ENCODE results near the gene EP400. TPM values are rescaled to one million over a fixed set of nuclear protein-coding genes. Genes with fewer than 3 reads are reported as not detected.
"Not testable (repeated sequence)": the region's sequence is repeated elsewhere in the genome, so short reads cannot be mapped to it uniquely, and the experiment has no call there.

EP400 gene
- total RNA-seq, 1 donor from 2014 or later, result 9.7 TPM

DNA sequence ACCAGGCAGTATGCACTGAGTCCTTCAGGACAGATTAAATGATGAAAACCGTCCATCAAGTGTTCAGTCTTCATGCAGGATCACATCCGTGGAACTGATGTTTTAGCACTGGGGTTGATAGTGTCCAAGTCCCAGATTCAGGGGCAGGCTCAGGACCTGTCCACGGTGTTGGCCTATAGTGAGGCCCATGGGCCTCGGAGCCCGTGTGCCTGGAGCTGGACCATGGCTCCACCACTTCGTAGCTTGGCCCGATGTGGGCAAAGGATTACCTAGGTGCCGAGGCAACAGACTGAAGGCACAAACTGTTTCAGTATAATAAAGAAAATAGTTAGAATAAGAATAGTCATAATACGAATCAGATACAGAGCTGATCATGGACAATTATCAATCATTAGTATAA, 152.6 kb downstream of the EP400 start:
- DNase-seq, result no peak

DNA sequence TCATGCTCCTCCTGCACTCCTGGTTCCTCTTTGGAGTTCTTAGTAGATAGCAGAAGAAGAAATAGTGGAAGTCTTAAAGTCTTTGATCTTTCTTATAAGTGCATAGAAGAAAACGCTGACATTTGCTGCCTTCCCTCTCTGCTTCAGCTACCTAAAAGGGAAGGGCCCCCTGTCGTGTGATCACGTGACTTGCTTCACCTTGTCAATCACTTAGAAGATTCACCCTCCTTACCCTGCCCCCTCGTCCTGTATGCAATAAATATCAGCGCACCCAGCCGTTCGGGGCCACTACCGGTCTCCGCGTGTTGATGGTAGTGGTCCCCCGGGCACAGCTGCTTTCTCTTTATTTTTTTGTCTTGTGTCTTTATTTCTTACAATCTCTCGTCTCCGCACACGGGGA, 153.3 kb downstream of the EP400 start:
- not testable (repeated sequence) for DNase-seq

DNA sequence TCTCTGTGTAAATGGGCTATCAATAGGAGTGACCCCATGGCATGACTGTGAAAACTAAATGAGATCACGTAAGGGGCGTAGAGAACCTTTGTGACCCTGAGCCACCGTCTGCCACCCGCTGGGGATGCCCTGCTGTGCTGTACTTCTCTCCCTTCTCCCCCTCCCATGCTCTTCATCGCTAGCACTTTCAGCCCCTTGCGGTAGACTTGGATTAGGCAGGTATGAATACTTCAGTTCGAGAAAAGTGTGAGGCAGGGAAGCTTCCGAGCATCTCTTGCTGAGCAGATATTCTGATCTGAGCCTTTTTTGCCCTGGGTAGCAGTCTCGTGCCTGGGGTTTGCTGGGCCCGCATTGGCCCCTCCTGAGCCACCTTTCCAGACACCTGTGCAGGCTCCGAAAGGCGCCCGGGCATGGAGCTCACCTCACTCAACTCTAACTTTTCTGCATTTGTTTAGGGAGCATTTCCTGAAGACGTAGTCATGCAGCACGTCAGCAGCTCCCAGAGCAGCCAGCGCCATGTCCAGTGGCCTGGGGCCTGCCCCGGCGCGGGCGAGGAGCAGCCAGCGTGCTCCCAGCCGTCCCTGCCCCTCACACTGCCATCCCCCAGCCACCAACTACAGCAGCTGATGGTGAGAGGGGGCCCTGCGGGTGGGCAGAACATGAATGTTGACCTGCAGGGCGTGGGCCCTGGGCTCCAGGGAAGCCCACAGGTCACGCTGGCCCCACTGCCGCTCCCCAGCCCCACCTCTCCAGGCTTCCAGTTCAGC, 154.0 kb downstream of the EP400 start:
- DNase-seq, result no peak

DNA sequence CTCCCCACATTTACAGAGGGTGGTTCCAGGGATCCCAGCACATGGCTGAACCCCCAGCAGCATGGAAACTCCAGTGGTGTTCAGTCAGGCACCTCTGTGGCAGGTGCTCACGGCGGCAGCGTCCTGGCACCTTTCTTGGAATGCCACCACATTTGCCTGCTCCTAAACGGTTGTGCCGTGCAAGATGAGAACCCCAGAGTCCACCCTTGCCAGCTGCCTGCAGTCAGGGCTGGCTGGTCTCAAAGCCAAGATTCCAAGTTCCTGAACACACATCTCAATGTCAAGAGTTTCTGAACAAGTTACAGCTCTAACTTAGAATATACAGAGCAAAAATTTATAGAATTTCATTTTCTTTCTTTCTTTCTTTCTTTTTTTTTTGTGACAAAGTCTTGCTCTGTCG, 155.7 kb downstream of the EP400 start:
- no peak for DNase-seq

DNA sequence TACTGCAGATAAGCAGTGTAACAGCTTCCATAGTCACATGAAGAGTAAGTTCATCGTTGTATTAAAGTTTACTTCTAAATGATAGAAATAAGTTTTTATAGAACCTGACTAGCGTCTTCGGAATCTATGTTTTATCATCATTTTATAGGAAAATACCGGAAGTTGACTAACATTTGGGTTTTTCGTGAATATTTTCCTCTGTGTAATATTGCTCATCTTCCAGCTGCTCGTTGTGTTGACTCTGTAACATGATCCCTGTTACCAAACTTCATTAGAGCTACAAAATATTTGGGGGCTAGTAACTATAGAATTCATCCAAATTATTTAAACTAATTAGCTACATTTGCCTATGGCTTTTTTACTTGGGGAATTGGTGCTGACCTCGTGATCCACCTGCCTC, 157.2 kb downstream of the EP400 start:
- no peak for DNase-seq

DNA sequence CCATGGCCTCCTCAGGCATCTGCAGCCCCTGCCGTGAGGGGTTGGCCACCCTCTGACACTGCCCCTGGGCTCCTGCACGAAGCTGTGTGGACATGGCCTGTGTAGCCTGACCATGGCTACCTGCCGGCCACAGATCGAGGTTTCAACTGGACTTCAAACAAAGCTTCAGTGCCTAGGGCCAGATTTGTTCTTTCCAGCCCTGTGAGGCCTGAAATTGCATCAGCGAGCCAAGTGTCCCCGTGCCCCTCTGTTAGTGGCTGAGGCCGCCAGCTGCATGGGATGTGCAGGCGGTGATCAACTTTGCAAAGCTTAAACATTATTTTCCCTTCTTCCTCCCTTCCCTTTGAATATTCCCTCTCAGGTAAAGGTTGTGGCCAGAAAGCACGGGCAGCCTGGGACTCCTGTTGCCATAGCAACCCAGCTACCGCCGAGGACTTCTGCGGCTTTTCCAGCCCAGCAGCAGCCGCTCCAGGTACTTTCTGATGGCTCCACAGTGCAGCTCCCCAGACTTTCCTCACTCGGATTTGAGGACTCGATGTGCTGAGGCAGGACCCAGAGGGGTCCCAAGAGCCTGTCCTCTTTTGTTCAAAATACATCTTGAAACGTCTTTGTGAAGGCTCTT, 158.6 kb downstream of the EP400 start:
- DNase-seq, result no peak

DNA sequence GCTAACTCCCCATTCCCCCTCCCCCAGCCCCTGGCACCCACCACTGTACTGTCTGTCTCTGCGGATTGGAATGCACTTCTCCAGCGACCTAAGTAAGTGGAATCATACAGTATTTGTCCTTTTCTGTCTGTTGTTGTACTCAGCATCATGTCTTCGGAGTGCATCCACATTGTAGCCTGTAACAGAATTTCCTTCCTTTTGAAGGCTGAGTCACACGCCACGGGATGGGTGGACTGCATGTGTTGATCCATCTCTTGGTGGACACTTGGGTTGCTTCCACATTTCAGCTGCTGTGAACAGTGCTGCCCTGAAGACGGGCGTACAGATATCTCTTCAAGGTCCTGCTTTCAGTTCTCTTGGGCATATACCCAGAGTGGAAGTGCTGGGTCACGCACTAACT, 160.0 kb downstream of the EP400 start:
- peak; percentile 73 for DNase-seq

DNA sequence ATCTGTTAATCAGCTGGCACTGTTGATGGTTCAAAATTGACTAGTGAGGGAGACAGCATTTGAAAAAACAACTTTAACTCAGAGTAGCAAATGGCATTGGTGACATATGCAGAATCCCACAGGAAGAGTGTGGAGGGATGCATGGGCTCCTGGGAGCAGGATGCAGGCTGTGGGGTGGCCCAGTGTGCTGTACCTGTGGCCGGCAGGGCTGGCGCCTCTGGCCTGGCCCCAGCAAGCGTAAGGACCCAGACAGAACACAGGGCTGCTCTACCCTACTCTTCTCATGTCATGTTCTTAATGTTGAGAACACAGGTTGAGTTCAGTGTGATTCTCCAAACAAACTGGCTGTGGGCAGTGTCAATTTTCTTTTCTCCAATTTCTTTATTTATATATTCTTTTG, 160.9 kb downstream of the EP400 start:
- DNase-seq, result no peak

DNA sequence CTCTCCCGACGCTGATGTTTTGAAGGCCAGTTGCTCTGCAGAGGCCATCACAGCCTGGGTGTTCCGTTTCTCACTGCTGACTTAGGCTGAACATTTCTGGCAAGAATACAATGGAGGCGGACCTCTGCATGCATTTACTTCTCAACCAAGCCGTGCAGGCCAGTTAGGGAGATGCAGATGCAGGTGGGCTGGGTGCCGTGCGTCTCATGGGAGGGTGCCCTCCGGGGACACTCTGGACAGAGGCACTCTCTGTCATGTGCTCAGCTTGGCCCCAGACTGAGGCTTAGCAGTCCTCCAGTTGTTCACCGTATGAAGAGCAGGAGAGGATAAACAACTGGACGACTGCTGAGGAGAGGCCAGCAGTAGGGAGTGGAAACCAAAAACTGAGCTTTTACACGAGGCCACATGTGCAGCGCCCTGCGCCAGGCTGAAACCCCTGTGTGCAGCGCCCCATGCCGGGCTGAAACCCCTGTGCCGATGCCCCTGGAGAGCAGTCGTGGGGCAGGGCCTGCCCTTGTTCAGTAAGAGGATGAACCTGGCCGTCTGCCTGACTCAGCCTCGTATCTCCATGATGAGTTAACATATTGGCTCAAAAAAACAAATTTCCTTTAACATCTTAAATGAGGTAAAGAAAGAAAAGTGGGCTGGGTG, 162.0 kb downstream of the EP400 start:
- DNase-seq, result no peak

DNA sequence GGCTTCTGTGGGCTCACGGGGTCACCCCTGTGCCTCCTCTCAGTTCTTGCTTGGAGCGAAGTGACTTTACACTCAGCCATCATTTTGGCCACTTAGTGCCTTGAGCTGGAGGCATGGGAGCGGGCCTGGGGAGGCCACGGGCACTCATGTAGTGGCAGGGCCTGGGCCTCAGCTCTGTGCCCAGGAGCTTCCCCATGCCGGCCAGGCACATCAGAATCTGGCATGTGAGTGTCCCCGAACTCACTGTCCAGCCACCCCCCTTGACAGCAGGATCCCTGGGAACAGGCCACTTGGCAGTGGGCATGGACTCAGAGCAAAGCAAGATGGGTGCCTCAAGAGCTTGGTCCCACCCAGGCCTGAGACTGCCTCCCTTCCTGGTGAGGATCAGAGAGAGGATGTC, 164.9 kb downstream of the EP400 start:
- no peak for DNase-seq

DNA sequence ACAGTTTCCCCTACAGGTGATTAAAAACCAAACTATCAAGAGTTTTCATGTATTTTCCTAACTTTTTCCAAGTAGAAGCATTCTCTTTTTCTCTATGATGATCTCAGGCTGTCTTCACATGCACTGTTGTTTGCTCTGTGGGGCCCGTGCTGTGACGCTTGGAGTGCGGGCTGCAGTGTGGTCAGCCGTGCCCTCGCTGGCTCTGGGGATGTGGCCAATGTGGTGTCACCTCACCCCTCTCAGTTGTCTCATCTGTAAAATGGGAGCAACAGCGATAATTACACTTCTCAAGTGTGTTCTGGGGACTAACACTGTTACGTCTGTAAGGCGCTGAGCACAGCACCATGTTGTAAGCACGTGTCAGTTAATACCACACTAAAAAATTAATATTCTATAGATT, 165.8 kb downstream of the EP400 start:
- no peak for DNase-seq

DNA sequence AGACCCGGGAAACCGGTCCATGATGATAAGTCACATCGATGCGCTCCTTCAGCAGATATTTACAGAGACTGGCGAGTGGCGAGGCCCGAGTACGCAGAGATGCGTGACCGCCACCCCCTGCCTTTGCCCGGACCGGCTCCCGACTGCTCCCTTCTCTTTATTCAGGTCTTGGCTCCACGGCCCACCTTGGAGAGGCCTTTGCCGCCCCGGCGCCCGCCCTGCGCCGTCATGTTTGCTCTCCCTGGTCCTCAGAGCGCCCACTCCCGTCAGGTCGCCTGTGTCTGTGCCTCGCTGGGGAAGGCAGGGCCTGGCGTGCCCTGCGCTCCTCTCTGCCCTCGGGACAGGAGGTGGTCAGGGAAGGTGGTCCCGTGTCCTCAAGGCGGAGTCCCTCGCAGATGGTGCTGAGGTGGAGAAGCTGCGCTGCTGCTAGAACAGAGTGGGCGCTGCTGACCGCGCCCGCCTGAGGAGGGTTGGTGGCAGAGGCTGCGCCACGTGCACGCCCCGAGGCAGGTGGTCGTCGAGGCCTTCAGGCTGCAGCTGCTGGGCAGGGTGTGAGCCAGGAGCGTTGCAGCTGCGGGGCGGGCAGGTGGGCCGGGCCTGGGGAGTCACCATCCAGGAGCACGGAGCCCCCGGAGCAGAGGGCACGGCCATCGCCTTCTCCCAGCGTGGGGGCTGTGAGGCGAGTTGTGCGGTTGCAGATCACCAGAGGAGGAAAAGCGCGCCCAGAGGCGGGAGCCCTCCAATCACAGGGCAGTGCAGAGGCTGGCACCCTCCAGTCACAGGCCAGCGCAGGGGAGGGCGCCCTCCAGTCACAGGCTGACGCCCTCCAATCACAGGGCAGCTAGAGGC, 167.2 kb downstream of the EP400 start:
- DNase-seq, result no peak

DNA sequence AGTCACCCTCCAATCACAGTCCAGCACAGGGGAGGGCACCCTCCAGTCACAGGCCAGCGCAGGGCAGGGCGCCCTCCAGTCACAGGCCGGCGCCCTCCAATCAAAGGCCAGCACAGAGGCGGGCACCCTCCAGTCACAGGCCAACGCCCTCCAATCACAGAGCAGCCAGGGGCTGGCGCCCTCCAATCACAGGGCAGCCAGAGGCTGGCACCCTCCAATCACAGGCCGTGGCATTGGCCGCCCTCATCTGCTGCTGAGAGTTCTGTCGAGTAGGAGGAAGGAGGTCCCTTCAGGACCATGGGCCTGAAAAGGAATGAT, 167.8 kb downstream of the EP400 start:
- no peak for DNase-seq

DNA sequence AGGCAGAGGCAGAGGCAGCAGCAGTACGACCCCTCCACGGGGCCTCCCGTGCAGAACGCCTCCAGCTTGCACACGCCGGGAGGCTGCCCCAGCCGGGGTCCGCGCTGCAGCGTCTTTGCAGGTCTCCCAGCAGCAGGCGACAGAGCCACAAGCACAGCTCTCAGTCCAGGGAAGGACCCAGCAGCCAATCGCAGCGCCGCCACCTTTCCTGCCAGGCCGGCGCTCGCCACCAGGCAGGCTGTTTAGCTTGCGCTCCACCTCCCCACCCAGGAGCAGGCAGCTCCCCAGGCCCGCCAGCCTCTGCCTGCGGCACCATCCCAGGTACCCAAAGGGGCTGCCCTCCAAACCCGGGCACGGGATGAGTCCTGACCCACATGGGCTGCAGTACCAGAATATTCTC, 169.1 kb downstream of the EP400 start:
- DNase-seq, result no peak

DNA sequence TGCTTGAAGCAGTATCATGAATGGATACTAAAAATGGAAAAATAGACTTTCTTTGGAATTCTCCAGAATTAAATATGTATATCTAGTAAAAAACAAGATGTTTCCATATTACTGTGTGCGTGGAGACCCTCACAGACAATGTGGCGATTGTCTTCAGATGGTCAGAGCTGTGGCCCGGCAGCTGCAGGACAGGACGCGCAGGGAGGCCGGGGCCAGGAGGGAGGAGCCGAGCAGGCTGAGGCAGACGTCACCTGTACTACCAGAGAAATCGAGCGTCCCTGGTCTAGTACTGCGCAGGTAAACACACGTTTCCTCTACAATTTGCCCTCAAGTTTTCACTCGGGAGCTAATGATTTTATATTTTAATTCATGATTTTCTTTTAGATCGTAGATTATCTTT, 171.5 kb downstream of the EP400 start:
- DNase-seq, result no peak

DNA sequence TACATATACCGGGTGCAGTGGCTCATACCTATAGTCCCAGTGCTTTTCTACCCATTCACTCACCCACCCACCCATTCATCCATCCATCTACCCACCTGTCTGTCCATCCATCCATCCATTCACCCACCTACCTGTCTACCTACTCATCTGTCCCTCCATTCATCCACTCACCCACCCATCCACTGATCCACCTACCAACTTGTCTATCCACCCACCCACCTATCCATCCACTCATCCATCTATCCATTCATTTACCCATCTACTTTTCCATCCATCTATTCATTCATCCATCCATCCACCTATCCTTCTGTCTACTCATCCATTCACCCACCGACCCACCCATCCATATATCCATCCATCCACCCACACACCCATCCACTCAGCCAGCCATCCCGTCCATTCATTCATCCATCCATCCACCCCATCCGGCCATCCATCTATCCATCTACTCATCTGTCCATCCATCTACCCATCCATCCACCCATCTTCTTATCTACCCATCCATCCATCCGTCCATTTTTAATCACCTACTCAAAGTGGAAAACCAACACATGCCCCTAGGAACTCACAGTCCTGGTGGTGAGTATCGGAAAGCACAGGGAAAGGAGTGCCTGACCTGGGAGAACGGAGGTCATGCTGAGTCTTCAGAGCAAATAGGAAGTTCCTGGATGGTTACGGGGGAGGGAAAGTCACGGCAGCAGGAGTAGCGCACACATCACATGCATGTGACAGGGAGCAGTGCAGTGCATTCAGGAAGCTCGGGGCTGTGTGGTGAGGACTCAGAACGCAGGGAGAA, 174.4 kb downstream of the EP400 start:
- DNase-seq, result no peak

DNA sequence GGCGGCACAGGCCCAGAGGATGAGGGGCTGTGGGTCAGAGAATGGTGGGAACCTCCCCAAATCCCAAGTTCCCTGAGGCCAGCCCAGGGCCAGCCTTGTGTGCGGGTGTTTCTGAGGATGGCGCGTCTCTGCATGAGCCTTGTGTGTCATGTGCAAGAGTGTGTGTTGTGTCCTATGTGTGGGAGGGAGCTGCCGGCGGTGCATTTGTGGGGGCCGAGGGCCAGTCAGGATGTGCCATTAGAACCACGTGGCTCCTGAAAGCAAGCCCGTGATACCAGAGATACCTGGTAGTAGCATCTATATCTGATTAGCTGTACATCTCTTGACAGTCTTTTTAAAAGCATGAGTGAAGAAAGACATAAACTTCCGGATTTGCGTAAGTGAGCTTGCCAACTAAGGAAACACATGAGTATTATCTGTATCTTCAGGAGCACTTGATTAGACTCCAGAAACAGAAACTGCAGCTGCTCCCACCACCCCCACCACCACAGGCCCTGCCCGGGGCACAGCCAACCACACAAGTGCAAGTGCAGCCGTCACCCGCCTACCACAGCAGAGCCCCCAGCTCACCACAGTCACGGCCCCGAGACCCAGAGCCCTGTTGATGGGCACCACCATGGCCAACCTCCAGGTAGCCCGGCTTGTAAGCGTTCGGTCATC, 175.2 kb downstream of the EP400 start:
- DNase-seq, result no peak

DNA sequence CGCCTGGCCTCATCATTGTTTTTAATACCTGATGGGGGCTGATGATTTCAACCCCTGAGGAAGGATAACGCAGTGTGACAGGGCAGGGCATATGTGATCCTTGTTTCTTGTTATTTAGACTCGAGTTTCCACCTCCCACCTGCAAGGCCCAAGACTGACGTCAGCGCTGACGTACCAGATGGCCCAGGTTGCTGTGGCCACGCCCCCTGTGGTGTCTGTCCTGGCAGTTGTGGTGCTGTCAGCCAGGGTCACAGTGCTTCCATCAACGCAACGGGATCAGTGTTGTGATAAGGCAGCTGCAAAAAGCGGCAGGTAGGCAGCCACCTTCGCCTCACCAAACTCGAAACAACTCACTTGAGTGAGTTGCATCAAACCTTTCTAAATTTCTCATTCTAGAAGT, 176.0 kb downstream of the EP400 start:
- no peak for DNase-seq

DNA sequence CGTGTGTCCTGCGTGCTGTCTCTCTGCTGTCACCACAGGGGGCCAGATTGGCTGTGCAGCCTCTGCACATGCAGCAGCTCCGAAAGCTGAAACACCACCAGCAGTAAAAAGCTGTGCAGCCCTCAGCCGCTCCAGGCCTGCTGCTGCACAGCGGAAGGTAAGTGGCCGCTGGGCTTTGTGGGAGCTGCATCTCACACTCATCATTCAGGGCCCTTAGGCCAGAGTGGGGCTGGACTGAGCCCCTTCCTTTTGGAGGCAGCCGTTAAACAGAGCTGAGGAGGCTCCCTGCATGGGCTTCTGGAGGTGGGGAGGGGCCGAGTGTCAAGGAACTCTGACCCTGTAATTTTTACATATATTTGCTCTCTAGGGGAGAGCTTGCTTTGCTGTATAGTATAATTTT, 177.3 kb downstream of the EP400 start:
- no peak for DNase-seq

DNA sequence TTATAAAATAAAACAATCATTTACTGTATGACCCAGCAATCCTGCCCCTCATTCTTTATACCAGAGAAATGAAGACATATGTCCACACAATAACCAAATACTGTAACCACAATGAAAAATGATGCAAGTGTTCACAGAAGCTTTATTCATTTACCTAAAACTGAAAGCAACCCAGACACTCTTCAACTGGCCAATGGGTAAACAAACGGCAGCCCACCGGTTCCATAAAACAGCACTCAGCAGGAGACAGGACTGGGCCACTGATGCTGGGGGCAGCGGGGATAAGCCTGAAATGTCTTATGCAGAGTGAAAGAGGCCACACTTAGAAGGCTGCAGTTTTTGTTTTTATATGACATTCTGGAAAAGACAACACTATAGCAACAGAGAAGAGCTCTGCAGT, 179.3 kb downstream of the EP400 start:
- DNase-seq, result no peak

DNA sequence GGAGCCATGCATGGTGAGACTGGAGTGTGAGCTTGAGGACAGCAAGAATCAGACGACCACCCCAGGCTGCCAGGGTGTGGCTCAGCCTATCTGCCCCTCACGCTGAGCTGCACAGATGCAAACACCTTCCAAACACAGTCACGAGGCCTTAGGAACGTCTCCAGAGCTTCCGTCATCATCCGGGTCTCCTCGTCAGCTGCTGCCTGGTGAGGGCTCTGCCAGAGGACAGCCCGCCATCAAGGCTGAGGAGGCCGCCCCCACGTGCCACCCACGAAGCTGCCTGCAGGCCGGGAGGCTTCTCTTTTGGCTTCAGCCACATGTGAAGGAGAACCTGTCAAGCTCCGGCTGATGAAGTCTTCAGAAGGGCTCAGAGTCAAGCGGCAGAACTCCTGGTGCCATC, 180.9 kb downstream of the EP400 start:
- DNase-seq, result no peak

All from dermis blood vessel endothelial cell (primary cell).